Globus pallidus (tissue), 1 donor: ENCODE data around the gene JOSD2.

Source experiments
- DNase-seq: peaks from one replicate; pipeline ENCODE4 v3.0.0-alpha.2; 2015; ENCODE audit warnings: low spot score

Gene JOSD2

GRCh38 chr19:50514346-50515167 lies 3.6 kb upstream of the JOSD2 start:
- peak; percentile 78 for DNase-seq

DNA sequence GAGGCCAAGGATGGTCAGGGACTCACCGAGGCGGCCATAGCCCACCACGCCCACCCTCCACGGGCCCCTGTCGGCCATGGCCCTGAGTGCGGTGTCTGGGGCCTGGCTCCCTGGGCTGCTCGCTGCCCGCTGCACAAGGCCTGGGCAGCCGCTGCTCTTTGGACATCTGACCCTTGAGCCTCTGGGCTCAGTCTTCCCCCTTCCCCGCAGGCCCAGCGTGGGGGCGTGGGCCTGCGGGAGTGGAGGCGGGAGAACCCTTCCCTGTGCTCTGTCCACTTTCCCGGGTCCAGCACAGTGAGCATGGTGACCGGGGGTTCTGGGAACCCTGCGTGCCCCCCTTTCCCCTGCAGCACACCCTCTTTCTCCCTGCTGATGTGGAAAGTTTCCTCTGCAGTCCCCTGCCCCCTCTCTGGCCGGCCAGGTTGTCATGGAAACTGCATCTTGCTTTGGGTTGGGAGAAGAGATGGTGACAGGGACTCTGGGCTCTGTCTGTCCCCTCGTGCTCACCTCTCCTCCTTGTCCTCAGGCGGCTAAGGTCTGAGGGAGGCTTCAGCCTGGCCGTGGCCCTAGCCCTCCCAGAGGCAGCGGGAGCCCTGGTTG lies 2.9 kb upstream of the JOSD2 start, which contains the start of gene ASPDH:
Gene ASPDH, minus strand, starts transcription at position 168 of the 600 bp plus-strand sequence. Its CDS starts 90 bp downstream, at position 78.
- DNase-seq: no peak

GRCh38 chr19:50512999-50513745 lies 2.2 kb upstream of the JOSD2 start:
- DNase-seq: no peak

GRCh38 chr19:50512112-50512998 lies 1.4 kb upstream of the JOSD2 start:
- DNase-seq: no peak

DNA sequence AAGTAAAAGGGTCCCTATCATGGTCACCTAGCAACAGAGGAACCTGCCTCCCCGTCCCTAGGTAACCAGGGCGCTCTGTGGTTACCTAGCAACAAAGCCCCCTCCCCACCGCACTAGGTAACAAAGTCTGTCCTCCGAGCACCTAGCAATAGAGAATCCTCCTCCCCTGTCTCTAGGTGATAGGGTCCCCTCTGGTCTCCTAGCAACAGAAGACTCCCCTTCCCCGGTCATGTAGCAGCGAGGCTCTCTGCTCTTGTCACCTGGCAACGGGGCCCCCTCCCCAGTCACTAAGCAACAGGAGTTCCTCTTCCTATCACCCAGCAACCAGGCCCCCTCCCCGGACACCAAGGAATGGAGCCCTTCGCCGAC lies 307 bp downstream of the JOSD2 start:
- no peak for DNase-seq

DNA sequence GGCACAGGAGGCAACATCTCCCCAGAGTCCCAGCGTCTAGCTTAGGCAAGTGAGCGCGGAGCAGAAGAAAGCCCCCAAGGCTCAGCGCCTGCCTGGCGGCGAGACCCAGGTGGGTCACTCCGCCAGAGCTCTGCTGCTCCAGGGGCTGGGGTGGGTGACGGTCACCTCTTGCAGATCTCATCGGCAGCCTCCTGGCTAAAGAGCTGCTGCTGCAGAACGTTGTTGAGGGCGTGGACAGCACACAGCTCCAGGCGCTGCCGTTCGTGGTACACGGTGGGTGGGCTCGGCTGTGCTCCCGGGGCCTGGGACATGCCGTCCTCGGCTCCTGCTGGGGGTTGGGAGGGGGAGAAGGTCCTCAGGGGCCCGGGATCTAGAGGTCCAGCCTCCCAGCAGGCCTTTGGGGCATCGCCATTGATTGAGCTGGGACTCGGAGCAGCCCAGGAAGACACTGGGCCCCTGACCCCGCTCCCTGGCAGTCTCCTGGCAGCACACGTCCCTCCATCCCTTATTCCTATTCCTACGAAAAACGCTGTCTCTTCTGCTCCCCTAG lies 795 bp downstream of the JOSD2 start:
- no peak for DNase-seq

- no peak for DNase-seq
Observed at GRCh38 chr19:50509366-50509765, 1.6 kb downstream of the JOSD2 start.

GRCh38 chr19:50508843-50509190 lies 2.2 kb downstream of the JOSD2 start:
- no peak for DNase-seq

- no peak for DNase-seq
Observed at GRCh38 chr19:50507376-50507775, 3.6 kb downstream of the JOSD2 start.

GRCh38 chr19:50506700-50507099 lies 4.3 kb downstream of the JOSD2 start:
- DNase-seq: no peak

- DNase-seq: no peak
Observed at GRCh38 chr19:50505856-50506611, 5.0 kb downstream of the JOSD2 start.

- DNase-seq: no peak
Observed at GRCh38 chr19:50501568-50502475, 9.2 kb downstream of the JOSD2 start.

DNA sequence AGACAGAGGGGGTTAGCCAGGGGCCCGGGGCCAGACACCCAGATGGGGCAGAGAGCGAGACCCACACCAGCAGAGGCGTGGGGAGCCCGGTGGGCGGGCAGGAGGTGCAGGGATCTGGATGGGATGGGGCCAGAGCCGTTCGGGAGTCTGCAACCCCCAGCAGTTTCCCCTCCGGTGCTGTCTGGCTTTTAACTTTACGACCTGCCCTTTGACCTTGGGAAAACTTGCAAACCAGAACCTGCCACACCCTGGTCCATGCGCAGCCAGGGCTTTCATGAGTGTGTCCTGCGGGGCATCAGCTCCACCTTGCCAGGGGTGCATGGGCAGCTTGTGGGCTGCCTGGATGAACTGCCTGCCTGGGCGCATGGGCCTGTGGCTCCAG lies 9.8 kb downstream of the JOSD2 start:
- no peak for DNase-seq

DNA sequence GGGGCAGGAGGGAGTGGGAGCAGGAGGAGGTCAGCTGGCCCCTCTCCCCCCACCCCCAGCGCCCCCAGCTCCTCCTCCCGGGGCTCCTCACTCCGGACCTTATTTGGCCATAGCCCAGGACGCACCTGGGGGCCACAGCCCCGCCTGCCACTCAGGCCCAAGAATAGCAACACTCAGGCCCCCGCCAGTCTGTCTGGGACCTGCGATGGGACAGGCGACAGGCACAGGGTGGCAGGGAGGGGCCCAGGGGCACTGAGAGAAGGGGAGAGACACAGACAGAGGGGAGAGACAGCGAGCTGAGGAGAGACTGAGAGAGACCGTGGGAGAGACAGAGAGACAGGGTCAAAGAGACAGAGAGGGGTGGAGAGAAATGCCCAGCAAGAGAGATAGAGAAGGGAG lies 10.2 kb downstream of the JOSD2 start:
- no peak for DNase-seq

GRCh38 chr19:50500060-50500752 lies 10.8 kb downstream of the JOSD2 start:
- DNase-seq: peak; percentile 81

- DNase-seq: no peak
Observed at GRCh38 chr19:50498219-50499056, 12.6 kb downstream of the JOSD2 start.

- DNase-seq: no peak
Observed at GRCh38 chr19:50497022-50497405, 14.0 kb downstream of the JOSD2 start.
